GM03348 (cell line): Measurements from ENCODE around the gene APOBEC4.
"Not testable (repeated sequence)": the region's sequence is repeated elsewhere in the genome, so short reads cannot be mapped to it uniquely, and the experiment has no call there.

ENCODE experiments used
- DNase-seq: peaks from one replicate; pipeline ENCODE4 v3.0.0; 2012; ENCODE audit warnings: low spot score

APOBEC4 gene

GRCh38 chr1:183652547-183653461, at the start of gene APOBEC4:
Gene APOBEC4, minus strand, starts transcription at chr1:183653316. Its CDS starts 4,535 bp downstream, at chr1:183648781.
- DNase-seq, result no peak

GRCh38 chr1:183702813-183703198, 49.7 kb upstream of the APOBEC4 start:
- no peak for DNase-seq

- no peak for DNase-seq
Observed at GRCh38 chr1:183702087-183702812, 49.1 kb upstream of the APOBEC4 start.

GRCh38 chr1:183699616-183700160, 46.6 kb upstream of the APOBEC4 start:
- no peak for DNase-seq

GRCh38 chr1:183697814-183698590, 44.9 kb upstream of the APOBEC4 start:
- DNase-seq, result no peak

- DNase-seq, result no peak
Observed at GRCh38 chr1:183696981-183697380, 43.9 kb upstream of the APOBEC4 start.

GRCh38 chr1:183694755-183695154, 41.6 kb upstream of the APOBEC4 start:
- DNase-seq, result no peak

GRCh38 chr1:183694066-183694465, 41.0 kb upstream of the APOBEC4 start:
- no peak for DNase-seq

GRCh38 chr1:183693521-183693920, 40.4 kb upstream of the APOBEC4 start:
- DNase-seq, result no peak

- no peak for DNase-seq
Observed at GRCh38 chr1:183689762-183690204, 36.7 kb upstream of the APOBEC4 start.

- no peak for DNase-seq
Observed at GRCh38 chr1:183688341-183689060, 35.4 kb upstream of the APOBEC4 start.

- peak; percentile 15 for DNase-seq
Observed at GRCh38 chr1:183687546-183688304, 34.6 kb upstream of the APOBEC4 start.

- DNase-seq, result no peak
Observed at GRCh38 chr1:183686229-183686628, 33.1 kb upstream of the APOBEC4 start.

- DNase-seq, result peak; percentile 77
Observed at GRCh38 chr1:183685112-183685713, 32.1 kb upstream of the APOBEC4 start.

GRCh38 chr1:183679363-183679762, 26.2 kb upstream of the APOBEC4 start:
- DNase-seq, result not testable (repeated sequence)

- no peak for DNase-seq
Observed at GRCh38 chr1:183678819-183679218, 25.7 kb upstream of the APOBEC4 start.

- peak; percentile 69 for DNase-seq
Observed at GRCh38 chr1:183676586-183677189, 23.6 kb upstream of the APOBEC4 start.

- no peak for DNase-seq
Observed at GRCh38 chr1:183675883-183676585, 22.9 kb upstream of the APOBEC4 start.

- DNase-seq, result no peak
Observed at GRCh38 chr1:183675381-183675780, 22.3 kb upstream of the APOBEC4 start.
